ENCODE data around the gene ODF2L. TPM values are rescaled to one million over a fixed set of nuclear protein-coding genes. Genes with fewer than 3 reads are reported as not detected.

The ODF2L gene
- total and polyA plus RNA-seq, 12 donors = 6.2 to 55.2 (median 8.4) TPM

DNA sequence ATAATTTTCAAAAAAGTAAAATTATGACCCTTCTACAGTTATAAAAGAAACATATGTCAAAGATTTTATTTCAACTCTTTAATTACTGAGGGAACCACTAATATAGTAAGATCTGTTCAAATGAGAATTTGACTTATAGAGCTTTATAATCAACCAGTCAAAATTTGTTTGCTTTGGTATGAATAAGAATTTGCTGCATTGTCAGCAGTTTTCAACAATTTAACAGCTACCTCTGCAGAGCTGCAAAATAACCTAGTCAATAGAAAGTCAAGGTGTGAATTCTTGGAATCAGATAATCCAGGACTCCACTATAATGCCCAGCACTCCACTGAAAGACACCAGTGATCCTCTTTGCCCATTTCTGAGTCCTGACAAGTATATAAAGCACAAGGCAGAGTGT is 78.2 kb downstream of the ODF2L start:
- intact Hi-C loops (cut with DNase I) = no loop called here
- H3K4me1 ChIP-seq = no peaks in the 10 kb centered on the region
- TF ChIP-seq CTCF (IDR thresholded peaks at IDR 0.05) = no peak
- ATAC-seq (no peak), DNase-seq (no peak)
- no peak overlapping the region for H3K27ac ChIP-seq
- H3K9me3 ChIP-seq = no peaks in the 10 kb centered on the region
- no peaks in the 10 kb centered on the region for H3K27me3 ChIP-seq
- H3K36me3 ChIP-seq = no peaks in the 10 kb centered on the region
- H3K4me3 ChIP-seq = no peak overlapping the region

DNA sequence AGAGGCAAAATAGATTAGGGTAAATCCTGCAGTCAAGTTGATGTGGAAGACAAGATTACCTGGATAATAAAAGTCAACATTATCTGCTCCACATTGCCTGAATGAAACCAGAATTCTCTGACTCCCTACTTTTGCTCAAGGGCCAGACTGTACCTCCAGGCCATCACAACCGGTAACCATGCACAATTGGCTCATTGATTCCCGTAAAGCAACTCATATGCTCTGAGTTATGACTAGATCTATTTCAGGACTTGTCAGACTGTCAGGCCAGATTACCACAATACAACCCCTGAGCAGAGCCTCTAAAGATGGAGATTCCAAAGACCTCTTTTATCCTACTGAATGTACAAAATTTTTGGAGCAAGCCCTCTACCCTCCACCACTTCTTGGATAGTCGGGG is 90.4 kb downstream of the ODF2L start:
- DNase-seq (no peak), ATAC-seq (no peak)
- H3K4me1 ChIP-seq = no peaks in the 10 kb centered on the region
- H3K9me3 ChIP-seq = peaks cover 0 to 3% (median 0%) of the 10 kb centered on the region in 11 donors
- intact Hi-C loops (cut with DNase I) = no loop called here
- H3K27me3 ChIP-seq = no peaks in the 10 kb centered on the region
- H3K4me3 ChIP-seq = no peak overlapping the region
- no peak overlapping the region for H3K27ac ChIP-seq
- H3K36me3 ChIP-seq = no peaks in the 10 kb centered on the region
- WGBS, 2 donors = 88 to 91% methylated on average over 3 of the region's 3 CpGs
- no peak for TF ChIP-seq CTCF (IDR thresholded peaks at IDR 0.05)

GRCh38 chr1:86303041-86303690 is 93.0 kb downstream of the ODF2L start:
- H3K27ac ChIP-seq = no peak overlapping the region
- no peaks in the 10 kb centered on the region for H3K27me3 ChIP-seq
- no peaks in the 10 kb centered on the region for H3K36me3 ChIP-seq
- H3K9me3 ChIP-seq = peaks cover 0 to 22% (median 0%) of the 10 kb centered on the region in 11 donors
- no peak overlapping the region for H3K4me3 ChIP-seq
- ATAC-seq = no peak
- 74 to 81% methylated on average over 1 of the region's 1 CpG for WGBS, 2 donors
- no peak for TF ChIP-seq CTCF (IDR thresholded peaks at IDR 0.05)
- DNase-seq = no peak
- no peaks in the 10 kb centered on the region for H3K4me1 ChIP-seq
- intact Hi-C loops (cut with DNase I) = no loop called here

Small RNAs within 50 kb of the gene (microRNA-seq; reads per million reads assigned to microRNA genes)
- gene MIR7856 = 0 reads per million in 2 donors

Other genes starting within 250 kb of the ODF2L start
- 1 to 10 TPM in 4 of 10 donors, under 1 TPM in 6; 0.30 to 2.3 (median 0.66) TPM for gene COL24A1, start 239.6 kb downstream of the ODF2L start, total RNA-seq
- gene COL24A1, start 239.6 kb downstream of the ODF2L start, polyA plus RNA-seq = under 1 TPM; 0.04 to 0.51 TPM
- gene CLCA2, start 27.8 kb upstream of the ODF2L start, total RNA-seq = under 1 TPM in 1 of 10 donors, not detected in 9; 0.07 TPM
- gene CLCA2, start 27.8 kb upstream of the ODF2L start, polyA plus RNA-seq = under 1 TPM in 1 of 2 donors, not detected in 1; 0.03 TPM
- not detected for gene CLCA1, start 72.6 kb upstream of the ODF2L start, total RNA-seq
- not detected for gene CLCA1, start 72.6 kb upstream of the ODF2L start, polyA plus RNA-seq
- gene CLCA4, start 150.8 kb upstream of the ODF2L start, total RNA-seq = under 1 TPM in 1 of 10 donors, not detected in 9; 0.23 TPM
- under 1 TPM in 1 of 2 donors, not detected in 1; 0.04 TPM for gene CLCA4, start 150.8 kb upstream of the ODF2L start, polyA plus RNA-seq

Measured in heart right ventricle (tissue), 16 donors.